ENCODE measurements around the gene BCL6. TPM values are rescaled to one million over a fixed set of nuclear protein-coding genes. Genes with fewer than 3 reads are reported as not detected.
A peak's percentile ranks its signal among the peaks of the same experiment; 100 is the strongest.

BCL6 gene
- total RNA-seq, 2 experiments from 2014 or later: 65.6 to 256 TPM

DNA sequence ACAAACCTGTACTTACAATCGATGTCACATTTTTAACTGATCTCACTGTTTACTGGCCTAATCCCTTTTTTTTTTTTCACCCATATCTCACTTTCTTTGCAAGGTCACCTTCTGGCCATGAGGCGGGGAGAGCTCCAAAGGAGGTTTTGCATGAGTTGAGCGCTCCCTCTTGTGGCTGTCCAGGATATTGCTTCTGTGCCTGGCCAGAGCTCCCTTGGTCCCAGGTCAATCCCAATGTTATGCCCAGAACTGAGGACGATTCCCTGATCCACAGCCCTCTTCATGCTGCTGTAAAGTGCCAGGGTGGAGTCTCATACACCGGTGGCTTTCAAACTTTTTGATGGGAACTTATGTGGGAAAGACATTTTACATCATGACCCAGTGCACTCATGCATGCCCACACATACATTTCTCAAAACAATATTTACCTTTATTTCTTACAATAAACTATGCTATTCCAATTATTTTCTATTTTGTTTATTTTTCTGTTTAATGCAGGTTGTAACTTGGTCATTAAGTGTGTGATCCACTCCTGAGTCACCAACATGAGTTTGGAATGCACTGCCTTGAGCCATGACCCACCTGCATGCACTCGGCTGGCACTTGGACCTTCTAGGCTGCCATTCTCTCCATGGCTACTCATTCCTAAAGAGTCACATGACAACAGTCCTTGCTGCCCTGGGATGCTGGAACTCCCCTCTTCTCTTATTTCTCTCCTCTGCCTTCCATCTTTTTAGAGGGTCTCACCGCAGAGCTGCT lies 65.5 kb downstream of the BCL6 start:
- 0 out of 2 replicates have a peak, but pooled peaks cover 2% of the 10 kb centered on the region for H3K9me3 ChIP-seq (ENCODE audit: low read length)
- H3K4me1 ChIP-seq (ENCODE audit: insufficient read depth, low read length, poor library complexity, severe bottlenecking): no peaks in the 10 kb centered on the region
- no peak for TF ChIP-seq EZH2phosphoT487 (IDR thresholded peaks at IDR 0.05; ENCODE audit: borderline replicate concordance, low read depth, low read length)
- TF ChIP-seq, protein P1, sequence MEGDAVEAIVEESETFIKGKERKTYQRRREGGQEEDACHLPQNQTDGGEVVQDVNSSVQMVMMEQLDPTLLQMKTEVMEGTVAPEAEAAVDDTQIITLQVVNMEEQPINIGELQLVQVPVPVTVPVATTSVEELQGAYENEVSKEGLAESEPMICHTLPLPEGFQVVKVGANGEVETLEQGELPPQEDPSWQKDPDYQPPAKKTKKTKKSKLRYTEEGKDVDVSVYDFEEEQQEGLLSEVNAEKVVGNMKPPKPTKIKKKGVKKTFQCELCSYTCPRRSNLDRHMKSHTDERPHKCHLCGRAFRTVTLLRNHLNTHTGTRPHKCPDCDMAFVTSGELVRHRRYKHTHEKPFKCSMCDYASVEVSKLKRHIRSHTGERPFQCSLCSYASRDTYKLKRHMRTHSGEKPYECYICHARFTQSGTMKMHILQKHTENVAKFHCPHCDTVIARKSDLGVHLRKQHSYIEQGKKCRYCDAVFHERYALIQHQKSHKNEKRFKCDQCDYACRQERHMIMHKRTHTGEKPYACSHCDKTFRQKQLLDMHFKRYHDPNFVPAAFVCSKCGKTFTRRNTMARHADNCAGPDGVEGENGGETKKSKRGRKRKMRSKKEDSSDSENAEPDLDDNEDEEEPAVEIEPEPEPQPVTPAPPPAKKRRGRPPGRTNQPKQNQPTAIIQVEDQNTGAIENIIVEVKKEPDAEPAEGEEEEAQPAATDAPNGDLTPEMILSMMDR (conservative IDR thresholded peaks at IDR 0.05; ENCODE audit: low read length): peak; percentile 94
- no peak overlapping the region for H2AFZ ChIP-seq (ENCODE audit: low read length)
- peak; percentile 72 for DNase-seq (ENCODE audit: low spot score)
- intact Hi-C loops (cut with micrococcal nuclease; ENCODE audit: unreplicated experiment): loop anchor here (1.0 to 5.0 kb wide), 5 partner anchors 34 to 460 kb away; no protein-coding TSS in a partner anchor
- BruUV-seq (replicated peaks): no TSS peak
- H3K79me2 ChIP-seq (ENCODE audit: insufficient read depth, low read depth, low read length): no peaks in the 10 kb centered on the region
- no peaks in the 10 kb centered on the region for H3K9me2 ChIP-seq (ENCODE audit: insufficient read depth, low read length)
- ChIA-PET POLR2A (interaction anchor here (0.6 to 1.1 kb wide), 6 partner anchors 12 to 1956 kb away, joined by 3 to 4 read pairs (median 3); no protein-coding TSS in a partner anchor), CTCF (ENCODE audit: unreplicated experiment) (interaction anchor here (0.6 to 1.8 kb wide), 6 partner anchors 9 to 360 kb away, joined by 3 to 18 read pairs (median 4); partner anchors contain the start of gene SST)
- no peak overlapping the region for H3K4me3 ChIP-seq (ENCODE audit: low read depth, low read length, poor library complexity, severe bottlenecking)
- no peaks in the 10 kb centered on the region for H4K20me1 ChIP-seq (ENCODE audit: insufficient read depth, low read length)
- H3K4me2 ChIP-seq (ENCODE audit: low read length): no peak overlapping the region
- no peak overlapping the region for H3K27ac ChIP-seq (ENCODE audit: low read depth, low read length, poor library complexity, severe bottlenecking)
- no peaks in the 10 kb centered on the region for H3K36me3 ChIP-seq (ENCODE audit: insufficient read depth, low read length)

DNA sequence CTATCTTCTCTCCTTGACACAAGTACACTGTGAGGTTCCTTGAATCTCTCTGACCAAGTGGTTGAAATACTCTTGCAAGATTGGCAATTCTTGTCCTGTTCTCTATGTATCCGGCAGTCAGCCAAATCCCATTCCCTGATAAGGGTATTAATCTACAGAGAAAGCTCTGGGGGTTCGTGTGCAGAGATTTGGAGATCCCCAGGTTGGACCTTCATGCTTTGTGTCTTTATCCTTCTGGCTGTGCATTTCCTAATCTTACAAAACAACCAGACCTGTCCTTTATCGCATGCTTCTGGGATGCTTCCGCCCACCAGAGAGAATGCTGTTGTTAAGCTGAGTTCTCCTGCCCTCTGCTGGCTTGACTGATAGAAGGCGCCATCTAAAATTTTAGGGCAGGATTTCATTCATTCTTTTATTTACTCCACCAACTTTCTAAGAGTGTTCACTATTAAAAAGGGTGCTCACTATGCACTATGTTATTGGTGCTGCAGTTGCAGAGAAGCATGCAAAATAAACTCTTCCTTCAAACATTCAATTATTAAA lies 66.5 kb downstream of the BCL6 start:
- H3K9me2 ChIP-seq (ENCODE audit: insufficient read depth, low read length): no peaks in the 10 kb centered on the region
- H3K9me3 ChIP-seq (ENCODE audit: low read length): no peaks in the 10 kb centered on the region
- no peak overlapping the region for H2AFZ ChIP-seq (ENCODE audit: low read length)
- H3K36me3 ChIP-seq (ENCODE audit: insufficient read depth, low read length): no peaks in the 10 kb centered on the region
- BruUV-seq (replicated peaks): no TSS peak
- POLR2A ChIA-PET: interaction anchor here (0.7 kb wide), 1 partner anchor 446 kb away, joined by 3 read pairs; no protein-coding TSS in a partner anchor
- no peak overlapping the region for H3K4me3 ChIP-seq (ENCODE audit: low read depth, low read length, poor library complexity, severe bottlenecking)
- H3K4me1 ChIP-seq (ENCODE audit: insufficient read depth, low read length, poor library complexity, severe bottlenecking): no peaks in the 10 kb centered on the region
- H3K4me2 ChIP-seq (ENCODE audit: low read length): no peak overlapping the region
- peak; percentile 65 for DNase-seq (ENCODE audit: low spot score)
- intact Hi-C loops (cut with micrococcal nuclease; ENCODE audit: unreplicated experiment): loop anchor here (1.0 to 5.0 kb wide), 5 partner anchors 36 to 458 kb away; no protein-coding TSS in a partner anchor
- CTCF ChIA-PET (ENCODE audit: unreplicated experiment): interaction anchor here (0.6 to 1.8 kb wide), 5 partner anchors 8 to 370 kb away, joined by 4 to 18 read pairs (median 4); partner anchors contain the start of gene SST
- H3K79me2 ChIP-seq (ENCODE audit: insufficient read depth, low read depth, low read length): no peaks in the 10 kb centered on the region
- H4K20me1 ChIP-seq (ENCODE audit: insufficient read depth, low read length): no peaks in the 10 kb centered on the region
- no peak overlapping the region for H3K27ac ChIP-seq (ENCODE audit: low read depth, low read length, poor library complexity, severe bottlenecking)
- no peak for TF ChIP-seq EZH2phosphoT487 (IDR thresholded peaks at IDR 0.05; ENCODE audit: borderline replicate concordance, low read depth, low read length)
- TF ChIP-seq, protein P1 (conservative IDR thresholded peaks at IDR 0.05; ENCODE audit: low read length): peak; percentile 82

Measured in OCI-LY7 (cell line).